Peyer's patch (tissue), 4 donors: Measurements from ENCODE around the gene PLXNA2.

Source experiments
- POLR2A ChIP-seq, 2 donors: fragments of 450-650 bp; IDR thresholded peaks; one replicate each; pipeline ENCODE4 v1.5.1; 2017; ENCODE audit warnings: antibody characterized with exemption in 2 of 2, mild to moderate bottlenecking in 2 of 2, moderate library complexity in 2 of 2
- TF ChIP-seq, protein P1 (sequence below), 6 experiments: fragments of 450-650 bp in 4 of 6; fragments of 200-600 bp in 2 of 6; sonication (generic) in 1 of 6; IDR thresholded peaks; one replicate each; pipeline ENCODE4 v1.5.1; 2017 to 2019; ENCODE audit warnings: antibody characterized with exemption in 6 of 6, mild to moderate bottlenecking in 3 of 6, moderate library complexity in 1 of 6

DNA sequence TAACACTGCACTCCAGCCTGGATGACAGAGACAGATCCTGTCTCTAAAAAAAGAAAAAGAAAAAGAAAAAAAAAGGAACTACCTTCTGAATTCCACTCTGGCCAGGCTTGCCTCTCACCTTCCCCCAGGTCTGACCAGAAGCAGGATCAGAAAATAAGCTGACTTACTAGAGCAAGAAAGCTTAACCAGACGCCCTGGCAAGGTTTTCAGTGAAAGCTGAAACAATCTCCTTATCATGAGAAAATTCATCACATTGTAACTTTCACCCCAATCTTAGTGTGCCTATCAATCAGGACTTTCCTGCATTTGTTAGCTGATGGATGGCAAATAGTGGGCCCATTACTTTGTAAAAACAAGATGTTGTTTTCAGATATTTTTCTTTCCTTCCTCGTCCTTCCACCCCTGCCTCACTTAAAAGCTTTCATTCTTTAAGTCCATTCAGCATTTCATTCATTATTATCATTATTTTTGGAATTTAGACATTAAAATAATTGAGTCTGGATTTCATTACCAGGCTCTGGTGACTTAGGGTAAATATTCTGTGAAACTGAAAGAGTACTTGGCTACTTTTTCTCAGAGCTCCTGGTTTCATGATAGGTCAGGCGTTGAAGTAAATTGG, 236.8 kb downstream of the PLXNA2 start:
- TF ChIP-seq, protein P1, sequence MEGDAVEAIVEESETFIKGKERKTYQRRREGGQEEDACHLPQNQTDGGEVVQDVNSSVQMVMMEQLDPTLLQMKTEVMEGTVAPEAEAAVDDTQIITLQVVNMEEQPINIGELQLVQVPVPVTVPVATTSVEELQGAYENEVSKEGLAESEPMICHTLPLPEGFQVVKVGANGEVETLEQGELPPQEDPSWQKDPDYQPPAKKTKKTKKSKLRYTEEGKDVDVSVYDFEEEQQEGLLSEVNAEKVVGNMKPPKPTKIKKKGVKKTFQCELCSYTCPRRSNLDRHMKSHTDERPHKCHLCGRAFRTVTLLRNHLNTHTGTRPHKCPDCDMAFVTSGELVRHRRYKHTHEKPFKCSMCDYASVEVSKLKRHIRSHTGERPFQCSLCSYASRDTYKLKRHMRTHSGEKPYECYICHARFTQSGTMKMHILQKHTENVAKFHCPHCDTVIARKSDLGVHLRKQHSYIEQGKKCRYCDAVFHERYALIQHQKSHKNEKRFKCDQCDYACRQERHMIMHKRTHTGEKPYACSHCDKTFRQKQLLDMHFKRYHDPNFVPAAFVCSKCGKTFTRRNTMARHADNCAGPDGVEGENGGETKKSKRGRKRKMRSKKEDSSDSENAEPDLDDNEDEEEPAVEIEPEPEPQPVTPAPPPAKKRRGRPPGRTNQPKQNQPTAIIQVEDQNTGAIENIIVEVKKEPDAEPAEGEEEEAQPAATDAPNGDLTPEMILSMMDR (IDR thresholded peaks at IDR 0.05), result no peak
- no peak for TF ChIP-seq POLR2A (IDR thresholded peaks at IDR 0.05)
